Measurements from ENCODE around the gene TMEM179.

GRCh38 chr14:104637546-104638003 is 33.0 kb upstream of the TMEM179 start:
- TF ChIP-seq, protein P1, sequence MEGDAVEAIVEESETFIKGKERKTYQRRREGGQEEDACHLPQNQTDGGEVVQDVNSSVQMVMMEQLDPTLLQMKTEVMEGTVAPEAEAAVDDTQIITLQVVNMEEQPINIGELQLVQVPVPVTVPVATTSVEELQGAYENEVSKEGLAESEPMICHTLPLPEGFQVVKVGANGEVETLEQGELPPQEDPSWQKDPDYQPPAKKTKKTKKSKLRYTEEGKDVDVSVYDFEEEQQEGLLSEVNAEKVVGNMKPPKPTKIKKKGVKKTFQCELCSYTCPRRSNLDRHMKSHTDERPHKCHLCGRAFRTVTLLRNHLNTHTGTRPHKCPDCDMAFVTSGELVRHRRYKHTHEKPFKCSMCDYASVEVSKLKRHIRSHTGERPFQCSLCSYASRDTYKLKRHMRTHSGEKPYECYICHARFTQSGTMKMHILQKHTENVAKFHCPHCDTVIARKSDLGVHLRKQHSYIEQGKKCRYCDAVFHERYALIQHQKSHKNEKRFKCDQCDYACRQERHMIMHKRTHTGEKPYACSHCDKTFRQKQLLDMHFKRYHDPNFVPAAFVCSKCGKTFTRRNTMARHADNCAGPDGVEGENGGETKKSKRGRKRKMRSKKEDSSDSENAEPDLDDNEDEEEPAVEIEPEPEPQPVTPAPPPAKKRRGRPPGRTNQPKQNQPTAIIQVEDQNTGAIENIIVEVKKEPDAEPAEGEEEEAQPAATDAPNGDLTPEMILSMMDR (IDR thresholded peaks at IDR 0.05; ENCODE audit: extremely low read depth in 1 of 2, insufficient read depth in 1 of 2, low read depth in 1 of 2, low read length in 2 of 2), result no peak
- no peak for TF ChIP-seq EZH2 (IDR thresholded peaks at IDR 0.05; ENCODE audit: borderline replicate concordance, low read depth, low read length, severe bottlenecking)

Measured in endothelial cell of umbilical vein (primary cell).